Tibial artery (tissue), 4 donors: ENCODE data around the gene EVI2B.
"Not testable (repeated sequence)": the region's sequence is repeated elsewhere in the genome, so short reads cannot be mapped to it uniquely, and the experiment has no call there.

Source experiments
- DNase-seq, 2 donors: peaks; one replicate each; pipeline ENCODE4 v3.0.0-alpha.2; 2019
- H3K27ac ChIP-seq, 2 donors: fragments of 200-600 bp; sonication (generic) in 1 of 2; 1 replicate in 1 of 2; 2 replicates in 1 of 2; pipeline ENCODE4 v1.5.1; 2018 to 2019; ENCODE audit warnings: mild to moderate bottlenecking in 1 of 2
- H3K27me3 ChIP-seq, 2 donors: fragments of 200-600 bp; sonication (generic) in 1 of 2; one replicate each; pipeline versions ENCODE4 v1.5.1 to v1.6.0; 2016 to 2019
- H3K36me3 ChIP-seq, 3 donors: fragments of 200-600 bp; sonication (generic) in 2 of 3; one replicate each; pipeline ENCODE4 v1.5.1; 2016 to 2019; ENCODE audit warnings: mild to moderate bottlenecking in 2 of 3
- H3K4me1 ChIP-seq, 4 donors: fragments of 200-600 bp; sonication (generic) in 2 of 4; 1 replicate in 3 of 4; 2 replicates in 1 of 4; pipeline ENCODE4 v1.5.1; 2016 to 2019
- H3K4me3 ChIP-seq, 2 donors: fragments of 200-600 bp; sonication (generic) in 1 of 2; 1 replicate in 1 of 2; 2 replicates in 1 of 2; pipeline ENCODE4 v1.5.1; 2018 to 2019; ENCODE audit warnings: mild to moderate bottlenecking in 2 of 2
- H3K9me3 ChIP-seq, 3 donors: fragments of 200-600 bp; sonication (generic) in 1 of 3; one replicate each; pipeline ENCODE4 v1.5.1; 2016 to 2019
- intact Hi-C: fragments of 100-400 bp; cut with DNase I; formaldehyde crosslinking; loops from one replicate; pipeline ENCODE4 v1.15.0; 2023; ENCODE audit warnings: low total_unique reads
- TF ChIP-seq, protein P1 (sequence below), 2 experiments: fragments of 200-600 bp in 1 of 2; fragments of 450-650 bp in 1 of 2; IDR thresholded peaks; one replicate each; pipeline ENCODE4 v1.5.1; 2017 to 2019; ENCODE audit warnings: antibody characterized with exemption in 2 of 2, mild to moderate bottlenecking in 1 of 2, moderate library complexity in 1 of 2

The EVI2B gene, protein sequence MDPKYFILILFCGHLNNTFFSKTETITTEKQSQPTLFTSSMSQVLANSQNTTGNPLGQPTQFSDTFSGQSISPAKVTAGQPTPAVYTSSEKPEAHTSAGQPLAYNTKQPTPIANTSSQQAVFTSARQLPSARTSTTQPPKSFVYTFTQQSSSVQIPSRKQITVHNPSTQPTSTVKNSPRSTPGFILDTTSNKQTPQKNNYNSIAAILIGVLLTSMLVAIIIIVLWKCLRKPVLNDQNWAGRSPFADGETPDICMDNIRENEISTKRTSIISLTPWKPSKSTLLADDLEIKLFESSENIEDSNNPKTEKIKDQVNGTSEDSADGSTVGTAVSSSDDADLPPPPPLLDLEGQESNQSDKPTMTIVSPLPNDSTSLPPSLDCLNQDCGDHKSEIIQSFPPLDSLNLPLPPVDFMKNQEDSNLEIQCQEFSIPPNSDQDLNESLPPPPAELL

GRCh38 chr17:31313982-31314781, at the start of gene EVI2B:
EVI2B (minus strand) TSS chr17:31314054; CDS start chr17:31305609, 8,445 bp downstream.
- no peak for DNase-seq
- H3K27ac ChIP-seq, result no peak within 1 kb of the TSS
- intact Hi-C loops, result no loop called here
- H3K4me3 ChIP-seq, result peak within 1 kb of the TSS; percentile 10 to 29
- no peaks in the 10 kb centered on the region for H3K9me3 ChIP-seq
- no peaks in the 10 kb centered on the region for H3K4me1 ChIP-seq
- H3K27me3 ChIP-seq, result no peaks in the 10 kb centered on the region
- TF ChIP-seq, protein P1, sequence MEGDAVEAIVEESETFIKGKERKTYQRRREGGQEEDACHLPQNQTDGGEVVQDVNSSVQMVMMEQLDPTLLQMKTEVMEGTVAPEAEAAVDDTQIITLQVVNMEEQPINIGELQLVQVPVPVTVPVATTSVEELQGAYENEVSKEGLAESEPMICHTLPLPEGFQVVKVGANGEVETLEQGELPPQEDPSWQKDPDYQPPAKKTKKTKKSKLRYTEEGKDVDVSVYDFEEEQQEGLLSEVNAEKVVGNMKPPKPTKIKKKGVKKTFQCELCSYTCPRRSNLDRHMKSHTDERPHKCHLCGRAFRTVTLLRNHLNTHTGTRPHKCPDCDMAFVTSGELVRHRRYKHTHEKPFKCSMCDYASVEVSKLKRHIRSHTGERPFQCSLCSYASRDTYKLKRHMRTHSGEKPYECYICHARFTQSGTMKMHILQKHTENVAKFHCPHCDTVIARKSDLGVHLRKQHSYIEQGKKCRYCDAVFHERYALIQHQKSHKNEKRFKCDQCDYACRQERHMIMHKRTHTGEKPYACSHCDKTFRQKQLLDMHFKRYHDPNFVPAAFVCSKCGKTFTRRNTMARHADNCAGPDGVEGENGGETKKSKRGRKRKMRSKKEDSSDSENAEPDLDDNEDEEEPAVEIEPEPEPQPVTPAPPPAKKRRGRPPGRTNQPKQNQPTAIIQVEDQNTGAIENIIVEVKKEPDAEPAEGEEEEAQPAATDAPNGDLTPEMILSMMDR (IDR thresholded peaks at IDR 0.05), result no peak
- H3K36me3 ChIP-seq, result no peaks in the 10 kb centered on the region

- Histone ChIP-seq H3K27me3 (no peaks in the 10 kb centered on the region), H3K27ac (no peak overlapping the region), H3K4me1 (no peaks in the 10 kb centered on the region), H3K9me3 (no peaks in the 10 kb centered on the region), H3K4me3 (no peak overlapping the region), H3K36me3 (peaks cover 38 to 84% (median 58%) of the 10 kb centered on the region in 3 donors)
- TF ChIP-seq, protein P1 (IDR thresholded peaks at IDR 0.05), result no peak
- no peak for DNase-seq
- intact Hi-C loops, result no loop called here
Observed at GRCh38 chr17:31357839-31358394, 44.1 kb upstream of the EVI2B start.

DNA sequence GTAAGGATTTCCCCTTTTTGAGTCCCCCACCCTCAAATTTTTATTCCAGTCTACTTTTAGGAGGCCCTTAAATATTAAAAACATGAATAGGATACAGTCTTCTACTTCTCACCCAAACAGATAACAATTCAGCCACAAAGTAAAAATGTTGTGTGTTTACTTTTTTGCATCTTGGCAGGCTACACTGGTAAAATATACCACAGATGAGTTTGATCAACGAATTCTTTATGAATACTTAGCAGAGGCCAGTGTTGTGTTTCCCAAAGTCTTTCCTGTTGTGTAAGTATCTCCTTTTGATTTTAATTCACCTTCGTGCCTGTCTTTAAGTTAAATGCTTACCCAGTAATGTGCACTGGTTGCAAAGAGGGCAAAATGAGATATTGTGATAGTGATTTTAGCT, 43.2 kb upstream of the EVI2B start:
- Histone ChIP-seq H3K4me1 (no peaks in the 10 kb centered on the region), H3K36me3 (peaks cover 46 to 90% (median 63%) of the 10 kb centered on the region in 3 donors), H3K27me3 (no peaks in the 10 kb centered on the region), H3K4me3 (no peak overlapping the region), H3K9me3 (no peaks in the 10 kb centered on the region), H3K27ac (no peak overlapping the region)
- TF ChIP-seq, protein P1 (IDR thresholded peaks at IDR 0.05), result no peak
- intact Hi-C loops, result no loop called here
- DNase-seq, result no peak

DNA sequence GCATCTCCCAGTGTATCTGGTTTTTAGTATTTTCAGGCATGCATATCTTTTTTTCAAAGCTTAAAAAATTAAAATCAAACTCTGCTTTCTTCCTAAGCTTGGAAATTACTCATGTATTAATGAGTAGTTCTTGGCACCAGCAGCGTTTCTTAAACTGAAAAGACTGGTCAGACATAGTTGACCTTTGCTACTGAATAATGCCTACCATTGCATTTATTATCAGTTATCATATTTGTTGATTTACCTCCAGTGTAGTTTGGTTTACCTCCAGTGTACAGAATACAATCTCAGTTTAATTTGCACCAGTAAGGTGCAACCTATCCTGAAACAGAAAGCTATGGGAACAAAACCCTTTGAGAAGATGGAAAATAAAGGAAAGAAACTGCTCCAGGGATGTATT, 42.1 kb upstream of the EVI2B start:
- DNase-seq, result no peak
- Histone ChIP-seq H3K4me3 (no peak overlapping the region), H3K27me3 (no peaks in the 10 kb centered on the region), H3K4me1 (no peaks in the 10 kb centered on the region), H3K27ac (no peak overlapping the region), H3K9me3 (no peaks in the 10 kb centered on the region), H3K36me3 (peaks cover 50 to 93% (median 64%) of the 10 kb centered on the region in 3 donors)
- TF ChIP-seq, protein P1 (IDR thresholded peaks at IDR 0.05), result no peak
- intact Hi-C loops, result no loop called here

DNA sequence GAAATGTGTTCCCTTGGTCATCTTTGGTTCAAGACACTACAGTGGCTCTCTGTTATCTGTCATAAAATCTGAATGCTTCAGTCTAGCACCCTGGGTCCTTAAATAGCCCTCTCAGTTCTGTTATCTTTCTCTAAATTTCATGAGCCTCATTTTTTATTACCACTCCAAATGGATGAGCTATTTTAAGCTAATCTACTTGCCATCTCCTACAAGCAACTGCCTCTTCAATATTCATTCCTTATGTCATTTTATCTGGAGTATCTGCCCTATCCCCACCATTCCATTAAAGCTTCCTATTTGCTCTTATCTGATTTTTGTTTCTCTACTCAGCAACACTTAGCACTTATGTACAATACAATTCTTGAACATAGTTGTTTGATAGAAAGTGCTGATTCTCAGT, 35.6 kb upstream of the EVI2B start:
- DNase-seq, result no peak
- no peaks in the 10 kb centered on the region for H3K9me3 ChIP-seq
- TF ChIP-seq, protein P1 (IDR thresholded peaks at IDR 0.05), result no peak
- H3K27ac ChIP-seq, result no peak overlapping the region
- no peaks in the 10 kb centered on the region for H3K27me3 ChIP-seq
- no peaks in the 10 kb centered on the region for H3K4me1 ChIP-seq
- intact Hi-C loops, result no loop called here
- H3K36me3 ChIP-seq, result peaks cover 45 to 62% (median 46%) of the 10 kb centered on the region in 3 donors
- H3K4me3 ChIP-seq, result no peak overlapping the region

- H3K4me1 ChIP-seq, H3K4me3 ChIP-seq, DNase-seq, intact Hi-C loops, H3K9me3 ChIP-seq, H3K27me3 ChIP-seq, H3K27ac ChIP-seq: not testable (repeated sequence)
- peaks cover 23 to 46% (median 43%) of the 10 kb centered on the region in 3 donors for H3K36me3 ChIP-seq
Observed at GRCh38 chr17:31345191-31345747, 31.4 kb upstream of the EVI2B start.
